ENCODE results near the gene ZNF775.

The ZNF775 gene

GRCh38 chr7:150401861-150402631, 22.9 kb downstream of the ZNF775 start:
- no peak for TF ChIP-seq POLR2A (IDR thresholded peaks at IDR 0.05; ENCODE audit: low read length)
- TF ChIP-seq GATA1 (IDR thresholded peaks at IDR 0.05; ENCODE audit: low read depth, low read length): no peak

GRCh38 chr7:150402671-150403321, 23.7 kb downstream of the ZNF775 start:
- TF ChIP-seq POLR2A (IDR thresholded peaks at IDR 0.05; ENCODE audit: low read length): no peak
- TF ChIP-seq GATA1 (IDR thresholded peaks at IDR 0.05; ENCODE audit: low read depth, low read length): no peak

More at GRCh38 chr7:150401861-150402631, 22.9 kb downstream of the ZNF775 start:
- DNase-seq: peak in 1 of 2 experiments; percentile 27

GRCh38 chr7:150403376-150404171, 24.4 kb downstream of the ZNF775 start:
- no peak for DNase-seq
- TF ChIP-seq GATA1 (IDR thresholded peaks at IDR 0.05; ENCODE audit: low read depth, low read length): no peak
- no peak for TF ChIP-seq POLR2A (IDR thresholded peaks at IDR 0.05; ENCODE audit: low read length)

More at GRCh38 chr7:150402671-150403321, 23.7 kb downstream of the ZNF775 start:
- no peak for DNase-seq

GRCh38 chr7:150404172-150404804, 25.2 kb downstream of the ZNF775 start:
- DNase-seq: peak; percentile 79 to 80
- TF ChIP-seq GATA1 (IDR thresholded peaks at IDR 0.05; ENCODE audit: low read depth, low read length): no peak
- TF ChIP-seq POLR2A (IDR thresholded peaks at IDR 0.05; ENCODE audit: low read length): no peak

GRCh38 chr7:150404805-150405583, 25.9 kb downstream of the ZNF775 start:
- peak; percentile 77 for TF ChIP-seq POLR2A (IDR thresholded peaks at IDR 0.05; ENCODE audit: low read length)
- TF ChIP-seq GATA1 (IDR thresholded peaks at IDR 0.05; ENCODE audit: low read depth, low read length): no peak

GRCh38 chr7:150405584-150406311, 26.6 kb downstream of the ZNF775 start:
- DNase-seq: peak; percentile 94 to 95

More at GRCh38 chr7:150404805-150405583, 25.9 kb downstream of the ZNF775 start:
- DNase-seq: peak; percentile 95

GRCh38 chr7:150406312-150406566, 27.1 kb downstream of the ZNF775 start:
- TF ChIP-seq GATA1 (IDR thresholded peaks at IDR 0.05; ENCODE audit: low read depth, low read length): no peak
- no peak for TF ChIP-seq POLR2A (IDR thresholded peaks at IDR 0.05; ENCODE audit: low read length)
- peak; percentile 49 to 50 for DNase-seq

More at GRCh38 chr7:150405584-150406311, 26.6 kb downstream of the ZNF775 start:
- no peak for TF ChIP-seq GATA1 (IDR thresholded peaks at IDR 0.05; ENCODE audit: low read depth, low read length)
- TF ChIP-seq POLR2A (IDR thresholded peaks at IDR 0.05; ENCODE audit: low read length): no peak

- peak; percentile 73 to 79 for DNase-seq
- TF ChIP-seq GATA1 (IDR thresholded peaks at IDR 0.05; ENCODE audit: low read depth, low read length): no peak
- TF ChIP-seq POLR2A (IDR thresholded peaks at IDR 0.05; ENCODE audit: low read length): no peak
Observed at GRCh38 chr7:150406567-150407421, 27.7 kb downstream of the ZNF775 start.

GRCh38 chr7:150407588-150408392, 28.7 kb downstream of the ZNF775 start:
- no peak for DNase-seq
- TF ChIP-seq POLR2A (IDR thresholded peaks at IDR 0.05; ENCODE audit: low read length): no peak
- TF ChIP-seq GATA1 (IDR thresholded peaks at IDR 0.05; ENCODE audit: low read depth, low read length): no peak

- TF ChIP-seq GATA1 (IDR thresholded peaks at IDR 0.05; ENCODE audit: low read depth, low read length): no peak
- no peak for TF ChIP-seq POLR2A (IDR thresholded peaks at IDR 0.05; ENCODE audit: low read length)
- no peak for DNase-seq
Observed at GRCh38 chr7:150408393-150409299, 29.5 kb downstream of the ZNF775 start.
